NCI-H2107 treated with DMSO at 0.1 percent for 48 hours (cell line): ENCODE measurements around the gene PBX1.
"Not testable (repeated sequence)": the region's sequence is repeated elsewhere in the genome, so short reads cannot be mapped to it uniquely, and the experiment has no call there.

Experiments used
- DNase-seq: peaks from one replicate; lab custom pipeline; 2025; ENCODE audit not compliant: unreplicated experiment; lab: John Stamatoyannopoulos, UW

PBX1 gene

GRCh38 chr1:164558461-164559341, at the start of gene PBX1:
Gene PBX1, plus strand, starts transcription at chr1:164559184.
- peak; percentile 100 for DNase-seq

- DNase-seq = no peak
Observed at GRCh38 chr1:164510435-164510834, 48.5 kb upstream of the PBX1 start.

- DNase-seq = no peak
Observed at GRCh38 chr1:164511001-164511705, 47.8 kb upstream of the PBX1 start.

- DNase-seq = no peak
Observed at GRCh38 chr1:164515231-164515630, 43.8 kb upstream of the PBX1 start.

- no peak for DNase-seq
Observed at GRCh38 chr1:164515711-164516331, 43.2 kb upstream of the PBX1 start.

GRCh38 chr1:164516591-164516990, 42.4 kb upstream of the PBX1 start:
- no peak for DNase-seq

- DNase-seq = no peak
Observed at GRCh38 chr1:164518692-164519332, 40.2 kb upstream of the PBX1 start.

GRCh38 chr1:164519426-164519825, 39.6 kb upstream of the PBX1 start:
- no peak for DNase-seq

- DNase-seq = no peak
Observed at GRCh38 chr1:164524810-164525209, 34.2 kb upstream of the PBX1 start.

GRCh38 chr1:164534863-164535610, 23.9 kb upstream of the PBX1 start:
- DNase-seq = no peak

- not testable (repeated sequence) for DNase-seq
Observed at GRCh38 chr1:164552463-164552988, 6.5 kb upstream of the PBX1 start.

GRCh38 chr1:164557270-164557669, 1.7 kb upstream of the PBX1 start:
- peak; percentile 49 for DNase-seq

GRCh38 chr1:164559342-164560051, 513 bp downstream of the PBX1 start:
- peak; percentile 94 for DNase-seq

GRCh38 chr1:164560121-164560541, 1.1 kb downstream of the PBX1 start:
- DNase-seq = peak; percentile 67

- no peak for DNase-seq
Observed at GRCh38 chr1:164560556-164560955, 1.6 kb downstream of the PBX1 start.

- DNase-seq = peak; percentile 73
Observed at GRCh38 chr1:164561007-164561406, 2.0 kb downstream of the PBX1 start.

- DNase-seq = peak; percentile 73
Observed at GRCh38 chr1:164561472-164561871, 2.5 kb downstream of the PBX1 start.

GRCh38 chr1:164562061-164562460, 3.1 kb downstream of the PBX1 start:
- DNase-seq = peak; percentile 77

GRCh38 chr1:164562511-164562910, 3.5 kb downstream of the PBX1 start:
- DNase-seq = peak; percentile 56
